ENCODE measurements around the gene EIF2A. TPM values are rescaled to one million over a fixed set of nuclear protein-coding genes. Genes with fewer than 3 reads are reported as not detected.
A peak's percentile ranks its signal among the peaks of the same experiment; 100 is the strongest.

The EIF2A gene
- polyA plus RNA-seq, 1 of the 3 experiments (the other 2 are of a cell fraction): 67.0 TPM

- H3K4me3 ChIP-seq (ENCODE audit: low read depth in 2 of 2, low read length in 1 of 2): peak overlapping the region; percentile 83 to 87; a peak in 2 of 4 replicates
- H3K27ac ChIP-seq (ENCODE audit: low read depth in 2 of 2, low read length in 1 of 2): peak overlapping the region in 1 of 2 experiments; percentile 95; a peak in 2 of 4 replicates
- H3K36me3 ChIP-seq (replicated peaks in 1 of 2; ENCODE audit: control insufficient read depth in 1 of 2, insufficient read depth in 2 of 2, low read length in 1 of 2): peaks cover 33 to 46% of the 10 kb centered on the region in 2 experiments
- H3K27me3 ChIP-seq (ENCODE audit: insufficient read depth): no peaks in the 10 kb centered on the region
- H3K9ac ChIP-seq: peak overlapping the region; percentile 96; the same call in 1 of the 2 replicates
- H3F3A ChIP-seq (replicated peaks; ENCODE audit: insufficient read depth): peaks cover 18% of the 10 kb centered on the region
- peaks cover 40% of the 10 kb centered on the region for H4K20me1 ChIP-seq (ENCODE audit: insufficient read depth)
- no peaks in the 10 kb centered on the region for H3K9me3 ChIP-seq
- ChIA-PET POLR2A (no interaction called here), CTCF (interaction anchor here (1.6 kb wide), 1 partner anchor 23 kb away, joined by 4 read pairs; no protein-coding TSS in a partner anchor)
- no peaks in the 10 kb centered on the region for H3K9me2 ChIP-seq
- no peak overlapping the region for H2AFZ ChIP-seq (ENCODE audit: low read depth)
- H3K4me1 ChIP-seq (ENCODE audit: control insufficient read depth in 1 of 2, insufficient read depth in 2 of 2, low read depth in 1 of 2, low read length in 1 of 2): peaks cover 5 to 8% of the 10 kb centered on the region in 2 experiments; a peak in 3 of 4 replicates
- H3K79me2 ChIP-seq (ENCODE audit: insufficient read depth): peaks cover 75% of the 10 kb centered on the region
- H3K4me2 ChIP-seq: peak overlapping the region; percentile 88
- no peak for DNase-seq
- TF ChIP-seq TCF12 (IDR thresholded peaks at IDR 0.05) (no peak), POLR2AphosphoS5 (IDR thresholded peaks at IDR 0.05; ENCODE audit: low read depth, low read length) (no peak), JUND (IDR thresholded peaks at IDR 0.05) (peak; percentile 61), EP300 (IDR thresholded peaks at IDR 0.05; ENCODE audit: borderline replicate concordance in 1 of 2, low read depth in 1 of 2, low read length in 1 of 2) (no peak), FOSL2 (IDR thresholded peaks at IDR 0.05; ENCODE audit: borderline replicate concordance, low read depth) (peak; percentile 68; the same call in 1 of the 2 replicates), EZH2phosphoT487 (IDR thresholded peaks at IDR 0.05; ENCODE audit: borderline replicate concordance, low read depth) (no peak), FOXM1 (IDR thresholded peaks at IDR 0.05; ENCODE audit: low read depth) (no peak), NRF1 (IDR thresholded peaks at IDR 0.05; ENCODE audit: low read depth, low read length) (no peak), RFX5 (IDR thresholded peaks at IDR 0.05; ENCODE audit: low read length) (no peak), ELF1 (IDR thresholded peaks at IDR 0.05) (no peak), RAD21 (IDR thresholded peaks at IDR 0.05; ENCODE audit: low read length) (no peak), TEAD4 (IDR thresholded peaks at IDR 0.05; ENCODE audit: borderline replicate concordance, insufficient read depth) (no peak), FOXJ3 (CRISPR knock-in tag; IDR thresholded peaks at IDR 0.05) (no peak), MXI1 (IDR thresholded peaks at IDR 0.05; ENCODE audit: low read depth, low read length) (no peak), USF1 (IDR thresholded peaks at IDR 0.05; ENCODE audit: borderline replicate concordance, low read depth) (no peak), GATA2 (CRISPR knock-in tag; IDR thresholded peaks at IDR 0.05) (no peak), YY1 (IDR thresholded peaks at IDR 0.05; ENCODE audit: low read depth) (no peak), SIN3A (IDR thresholded peaks at IDR 0.05; ENCODE audit: borderline replicate concordance, low read depth, low read length) (no peak), IRF3 (IDR thresholded peaks at IDR 0.05; ENCODE audit: low read depth, low read length) (no peak), RCOR1 (IDR thresholded peaks at IDR 0.05; ENCODE audit: low read length) (no peak), GABPA (IDR thresholded peaks at IDR 0.05; ENCODE audit: low read depth) (no peak), MEF2A (IDR thresholded peaks at IDR 0.05; ENCODE audit: borderline replicate concordance, low read depth) (no peak), PBX3 (IDR thresholded peaks at IDR 0.05) (0 out of 2 replicates have a peak, but pooled peaks have one; percentile 27), SMC3 (IDR thresholded peaks at IDR 0.05; ENCODE audit: low read depth, low read length) (no peak), ZBTB33 (IDR thresholded peaks at IDR 0.05; ENCODE audit: borderline replicate concordance, low read depth) (no peak), RXRA (IDR thresholded peaks at IDR 0.05; ENCODE audit: borderline replicate concordance, low read depth) (no peak), TAF1 (IDR thresholded peaks at IDR 0.05; ENCODE audit: borderline replicate concordance, low read depth, low read length) (no peak)
- TF ChIP-seq, protein P1, sequence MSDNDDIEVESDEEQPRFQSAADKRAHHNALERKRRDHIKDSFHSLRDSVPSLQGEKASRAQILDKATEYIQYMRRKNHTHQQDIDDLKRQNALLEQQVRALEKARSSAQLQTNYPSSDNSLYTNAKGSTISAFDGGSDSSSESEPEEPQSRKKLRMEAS (IDR thresholded peaks at IDR 0.05; ENCODE audit: low read depth): peak; percentile 52; the same call in 1 of the 2 replicates
- TF ChIP-seq, protein P2, sequence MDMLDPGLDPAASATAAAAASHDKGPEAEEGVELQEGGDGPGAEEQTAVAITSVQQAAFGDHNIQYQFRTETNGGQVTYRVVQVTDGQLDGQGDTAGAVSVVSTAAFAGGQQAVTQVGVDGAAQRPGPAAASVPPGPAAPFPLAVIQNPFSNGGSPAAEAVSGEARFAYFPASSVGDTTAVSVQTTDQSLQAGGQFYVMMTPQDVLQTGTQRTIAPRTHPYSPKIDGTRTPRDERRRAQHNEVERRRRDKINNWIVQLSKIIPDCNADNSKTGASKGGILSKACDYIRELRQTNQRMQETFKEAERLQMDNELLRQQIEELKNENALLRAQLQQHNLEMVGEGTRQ (IDR thresholded peaks at IDR 0.05; ENCODE audit: borderline replicate concordance, low read depth, low read length): no peak
Measured at GRCh38 chr3:150544041-150544440, 2.5 kb upstream of the EIF2A start.

Data from SK-N-SH (cell line).